ENCODE measurements around the gene L1TD1. TPM values are rescaled to one million over a fixed set of nuclear protein-coding genes. Genes with fewer than 3 reads are reported as not detected.
A peak's percentile ranks its signal among the peaks of the same experiment; 100 is the strongest.

Gene L1TD1
- total and polyA plus RNA-seq, 2 of the 13 experiments (the other 11 are each of a cell fraction or from before 2014, with no cell fraction given): not detected

DNA sequence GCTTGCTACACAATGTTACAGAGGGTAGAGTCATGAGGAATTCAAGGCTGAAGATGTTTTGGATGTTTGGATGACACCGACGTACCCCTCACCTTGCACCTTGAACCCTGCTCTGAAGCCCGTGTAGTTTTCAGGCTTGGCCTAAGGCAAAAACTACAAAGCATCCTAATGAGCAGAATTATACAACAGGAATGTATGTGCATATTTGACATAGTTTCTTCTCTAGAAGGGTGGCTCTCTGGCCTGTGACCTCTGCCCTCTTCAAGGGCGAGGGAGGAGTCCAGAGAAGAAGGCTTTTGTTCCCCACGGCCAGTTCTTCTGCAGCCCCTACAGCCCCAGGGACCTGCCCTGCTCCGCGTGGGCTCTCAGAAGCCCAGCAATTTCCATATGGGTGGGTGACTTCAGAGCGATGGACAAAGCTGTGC lies 43.3 kb downstream of the L1TD1 start (continued):
- TF ChIP-seq SAP130 (CRISPR knock-in tag; IDR thresholded peaks at IDR 0.05; ENCODE audit: low read depth): peak; percentile 64; the same call in 1 of the 2 replicates
- TF ChIP-seq EED (CRISPR knock-in tag; IDR thresholded peaks at IDR 0.05): no peak
- TF ChIP-seq ZNF772 (CRISPR knock-in tag; IDR thresholded peaks at IDR 0.05): 0 out of 2 replicates have a peak, but pooled peaks have one; percentile 56
- TF ChIP-seq, protein P1, sequence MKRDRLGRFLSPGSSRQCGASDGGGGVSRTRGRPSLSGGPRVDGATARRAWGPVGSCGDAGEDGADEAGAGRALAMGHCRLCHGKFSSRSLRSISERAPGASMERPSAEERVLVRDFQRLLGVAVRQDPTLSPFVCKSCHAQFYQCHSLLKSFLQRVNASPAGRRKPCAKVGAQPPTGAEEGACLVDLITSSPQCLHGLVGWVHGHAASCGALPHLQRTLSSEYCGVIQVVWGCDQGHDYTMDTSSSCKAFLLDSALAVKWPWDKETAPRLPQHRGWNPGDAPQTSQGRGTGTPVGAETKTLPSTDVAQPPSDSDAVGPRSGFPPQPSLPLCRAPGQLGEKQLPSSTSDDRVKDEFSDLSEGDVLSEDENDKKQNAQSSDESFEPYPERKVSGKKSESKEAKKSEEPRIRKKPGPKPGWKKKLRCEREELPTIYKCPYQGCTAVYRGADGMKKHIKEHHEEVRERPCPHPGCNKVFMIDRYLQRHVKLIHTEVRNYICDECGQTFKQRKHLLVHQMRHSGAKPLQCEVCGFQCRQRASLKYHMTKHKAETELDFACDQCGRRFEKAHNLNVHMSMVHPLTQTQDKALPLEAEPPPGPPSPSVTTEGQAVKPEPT (CRISPR knock-in tag; IDR thresholded peaks at IDR 0.05; ENCODE audit: low read depth): peak; percentile 23; the same call in 1 of the 2 replicates
- no peak for TF ChIP-seq MAFG (CRISPR knock-in tag; IDR thresholded peaks at IDR 0.05)
- TF ChIP-seq ERF (CRISPR knock-in tag; IDR thresholded peaks at IDR 0.05): peak; percentile 67
- TF ChIP-seq DR1 (CRISPR knock-in tag; IDR thresholded peaks at IDR 0.05): no peak; the same call in 1 of the 2 replicates
- no peak for TF ChIP-seq NFE2 (CRISPR knock-in tag; IDR thresholded peaks at IDR 0.05)
- TF ChIP-seq ZNF205 (CRISPR knock-in tag; IDR thresholded peaks at IDR 0.05): 0 out of 2 replicates have a peak, but pooled peaks have one; percentile 39
- TF ChIP-seq HMG20A (CRISPR knock-in tag; IDR thresholded peaks at IDR 0.05; ENCODE audit: borderline replicate concordance): peak; percentile 74; the same call in 1 of the 2 replicates
- TF ChIP-seq ZNF564 (CRISPR knock-in tag; IDR thresholded peaks at IDR 0.05): 0 out of 2 replicates have a peak, but pooled peaks have one; percentile 23
- no peak for TF ChIP-seq ZNF577 (CRISPR knock-in tag; IDR thresholded peaks at IDR 0.05; ENCODE audit: borderline replicate concordance, low read depth)
- peak; percentile 92 for TF ChIP-seq KDM6A (CRISPR knock-in tag; IDR thresholded peaks at IDR 0.05; ENCODE audit: low read depth)
- no peak; the same call in 1 of the 2 replicates for TF ChIP-seq KDM2A (CRISPR knock-in tag; IDR thresholded peaks at IDR 0.05; ENCODE audit: borderline replicate concordance, low read depth)
- no peak for TF ChIP-seq ARNT (IDR thresholded peaks at IDR 0.05)
- TF ChIP-seq, protein P2, sequence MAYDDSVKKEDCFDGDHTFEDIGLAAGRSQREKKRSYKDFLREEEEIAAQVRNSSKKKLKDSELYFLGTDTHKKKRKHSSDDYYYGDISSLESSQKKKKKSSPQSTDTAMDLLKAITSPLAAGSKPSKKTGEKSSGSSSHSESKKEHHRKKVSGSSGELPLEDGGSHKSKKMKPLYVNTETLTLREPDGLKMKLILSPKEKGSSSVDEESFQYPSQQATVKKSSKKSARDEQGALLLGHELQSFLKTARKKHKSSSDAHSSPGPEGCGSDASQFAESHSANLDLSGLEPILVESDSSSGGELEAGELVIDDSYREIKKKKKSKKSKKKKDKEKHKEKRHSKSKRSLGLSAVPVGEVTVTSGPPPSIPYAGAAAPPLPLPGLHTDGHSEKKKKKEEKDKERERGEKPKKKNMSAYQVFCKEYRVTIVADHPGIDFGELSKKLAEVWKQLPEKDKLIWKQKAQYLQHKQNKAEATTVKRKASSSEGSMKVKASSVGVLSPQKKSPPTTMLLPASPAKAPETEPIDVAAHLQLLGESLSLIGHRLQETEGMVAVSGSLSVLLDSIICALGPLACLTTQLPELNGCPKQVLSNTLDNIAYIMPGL (CRISPR knock-in tag; IDR thresholded peaks at IDR 0.05; ENCODE audit: borderline replicate concordance in 1 of 2, low read depth in 1 of 2): no peak
- TF ChIP-seq ZNF292 (CRISPR knock-in tag; IDR thresholded peaks at IDR 0.05; ENCODE audit: borderline replicate concordance, low read depth): no peak; the same call in 1 of the 2 replicates
- no peak; the same call in 1 of the 2 replicates for TF ChIP-seq ZNF101 (CRISPR knock-in tag; IDR thresholded peaks at IDR 0.05; ENCODE audit: borderline replicate concordance, low read depth)
- TF ChIP-seq, protein P3, sequence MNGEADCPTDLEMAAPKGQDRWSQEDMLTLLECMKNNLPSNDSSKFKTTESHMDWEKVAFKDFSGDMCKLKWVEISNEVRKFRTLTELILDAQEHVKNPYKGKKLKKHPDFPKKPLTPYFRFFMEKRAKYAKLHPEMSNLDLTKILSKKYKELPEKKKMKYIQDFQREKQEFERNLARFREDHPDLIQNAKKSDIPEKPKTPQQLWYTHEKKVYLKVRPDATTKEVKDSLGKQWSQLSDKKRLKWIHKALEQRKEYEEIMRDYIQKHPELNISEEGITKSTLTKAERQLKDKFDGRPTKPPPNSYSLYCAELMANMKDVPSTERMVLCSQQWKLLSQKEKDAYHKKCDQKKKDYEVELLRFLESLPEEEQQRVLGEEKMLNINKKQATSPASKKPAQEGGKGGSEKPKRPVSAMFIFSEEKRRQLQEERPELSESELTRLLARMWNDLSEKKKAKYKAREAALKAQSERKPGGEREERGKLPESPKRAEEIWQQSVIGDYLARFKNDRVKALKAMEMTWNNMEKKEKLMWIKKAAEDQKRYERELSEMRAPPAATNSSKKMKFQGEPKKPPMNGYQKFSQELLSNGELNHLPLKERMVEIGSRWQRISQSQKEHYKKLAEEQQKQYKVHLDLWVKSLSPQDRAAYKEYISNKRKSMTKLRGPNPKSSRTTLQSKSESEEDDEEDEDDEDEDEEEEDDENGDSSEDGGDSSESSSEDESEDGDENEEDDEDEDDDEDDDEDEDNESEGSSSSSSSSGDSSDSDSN (CRISPR knock-in tag; IDR thresholded peaks at IDR 0.05): no peak
- TF ChIP-seq, protein P4, sequence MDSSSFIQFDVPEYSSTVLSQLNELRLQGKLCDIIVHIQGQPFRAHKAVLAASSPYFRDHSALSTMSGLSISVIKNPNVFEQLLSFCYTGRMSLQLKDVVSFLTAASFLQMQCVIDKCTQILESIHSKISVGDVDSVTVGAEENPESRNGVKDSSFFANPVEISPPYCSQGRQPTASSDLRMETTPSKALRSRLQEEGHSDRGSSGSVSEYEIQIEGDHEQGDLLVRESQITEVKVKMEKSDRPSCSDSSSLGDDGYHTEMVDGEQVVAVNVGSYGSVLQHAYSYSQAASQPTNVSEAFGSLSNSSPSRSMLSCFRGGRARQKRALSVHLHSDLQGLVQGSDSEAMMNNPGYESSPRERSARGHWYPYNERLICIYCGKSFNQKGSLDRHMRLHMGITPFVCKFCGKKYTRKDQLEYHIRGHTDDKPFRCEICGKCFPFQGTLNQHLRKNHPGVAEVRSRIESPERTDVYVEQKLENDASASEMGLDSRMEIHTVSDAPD (CRISPR knock-in tag; IDR thresholded peaks at IDR 0.05): no peak; the same call in 1 of the 2 replicates
- no peak for TF ChIP-seq ATRX (CRISPR knock-in tag; IDR thresholded peaks at IDR 0.05; ENCODE audit: borderline replicate concordance)
- TF ChIP-seq ZBTB42 (CRISPR knock-in tag; IDR thresholded peaks at IDR 0.05): no peak
- peak; percentile 93; the same call in 1 of the 2 replicates for TF ChIP-seq ATM (IDR thresholded peaks at IDR 0.05; ENCODE audit: borderline replicate concordance)
- TF ChIP-seq NFYB (CRISPR knock-in tag; IDR thresholded peaks at IDR 0.05): no peak
- TF ChIP-seq ZNF44 (CRISPR knock-in tag; IDR thresholded peaks at IDR 0.05): no peak
